ENCODE data around the gene MFRP.

MFRP gene

GRCh38 chr11:119318240-119319135 lies 28.0 kb downstream of the MFRP start:
- no peak for DNase-seq (ENCODE audit: low read depth)

- DNase-seq (ENCODE audit: low read depth): no peak
Measured at GRCh38 chr11:119317592-119318239, 28.8 kb downstream of the MFRP start.

DNA sequence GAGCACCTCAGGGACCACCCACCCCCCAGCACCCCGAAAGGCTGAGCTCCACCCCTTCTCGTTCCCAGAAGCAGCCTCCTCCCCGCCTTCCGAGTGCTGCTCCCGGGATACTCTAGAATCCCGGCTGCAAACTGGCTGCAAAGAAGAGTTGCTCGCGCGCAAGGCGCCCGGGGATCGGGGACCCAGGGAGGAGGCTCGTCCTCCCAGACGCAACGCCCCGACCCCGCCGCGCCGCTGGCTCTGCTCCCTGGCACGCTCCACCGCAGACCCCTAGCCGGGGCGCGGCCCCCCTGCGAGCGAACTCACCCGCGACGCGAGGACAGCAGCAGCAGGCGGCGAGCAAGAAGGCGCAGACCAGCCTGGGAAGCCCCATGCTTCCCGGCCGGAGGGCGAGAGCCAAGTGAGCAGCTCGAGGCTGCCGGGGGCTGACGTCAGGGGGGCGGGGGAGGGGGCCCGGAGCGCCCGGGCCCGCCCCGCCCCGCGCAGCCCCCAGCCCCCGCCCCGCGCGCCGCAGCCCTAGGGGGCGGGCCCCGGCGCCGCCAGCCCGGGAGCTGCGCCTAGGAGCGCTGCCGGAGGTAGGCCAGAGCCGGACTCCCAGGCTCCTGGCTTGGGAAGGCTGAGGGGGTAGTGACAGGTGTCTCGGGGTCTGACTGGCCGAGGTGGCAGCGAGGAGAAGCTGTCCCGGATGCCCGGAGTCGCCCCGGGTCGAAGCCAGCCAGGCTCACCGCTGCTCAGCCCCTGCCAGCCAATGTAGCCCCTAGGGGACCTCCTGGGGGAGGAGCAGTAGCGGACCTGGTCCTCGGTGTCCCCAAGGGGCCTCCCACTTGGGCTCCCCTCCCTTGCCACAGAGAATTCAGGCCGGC lies 29.5 kb downstream of the MFRP start, which contains the start of gene MCAM:
Gene MCAM (minus strand): TSS at position 402 of the 863 bp plus-strand sequence. CDS start 29 bp downstream, at position 373.
- DNase-seq (ENCODE audit: low read depth): no peak

- DNase-seq (ENCODE audit: low read depth): no peak
Measured at GRCh38 chr11:119316016-119316728, 30.3 kb downstream of the MFRP start.

DNA sequence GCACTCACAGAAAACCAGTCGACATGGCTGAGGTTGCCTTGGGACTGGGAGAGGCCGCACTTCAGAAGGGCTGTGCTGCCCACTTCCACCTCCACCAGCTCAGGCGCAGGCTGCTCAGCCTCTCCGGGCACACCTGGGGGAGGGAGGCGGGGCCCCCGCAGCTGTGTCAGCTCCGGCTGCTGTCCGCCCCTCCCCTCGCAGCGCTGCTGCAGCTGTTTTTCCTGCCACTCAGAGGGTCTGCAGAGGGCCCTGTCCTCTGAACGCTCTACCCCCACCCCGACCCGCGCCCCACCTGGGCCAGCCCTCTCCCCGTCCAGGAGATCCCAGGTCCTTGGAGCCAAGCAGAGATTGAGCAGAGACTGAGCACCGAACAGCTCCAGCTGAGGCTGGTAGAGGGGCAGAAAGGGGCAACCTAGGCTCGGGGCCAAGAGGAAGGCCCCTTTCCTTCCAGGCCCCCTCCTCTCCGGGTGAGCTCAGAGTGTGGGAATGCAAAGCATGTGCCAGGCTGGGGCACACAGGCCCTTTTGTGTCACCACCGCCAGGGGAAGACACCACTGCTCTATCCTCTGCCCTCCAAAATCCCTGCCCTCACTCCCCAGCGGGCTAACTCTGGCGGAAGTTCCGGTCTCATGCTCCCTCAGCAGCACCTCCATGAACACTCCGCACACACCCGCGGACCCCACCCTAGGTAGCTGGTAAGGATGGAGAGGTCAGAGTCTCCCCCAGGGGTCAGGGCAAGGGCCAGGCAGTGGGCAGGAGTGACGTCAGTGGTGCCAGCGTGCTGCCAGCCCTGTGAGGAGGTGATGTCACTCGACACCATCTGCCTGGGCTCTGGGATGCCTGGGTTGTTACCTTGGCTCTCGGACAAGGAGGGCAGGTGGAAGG lies 31.1 kb downstream of the MFRP start:
- no peak for DNase-seq (ENCODE audit: low read depth)

DNA sequence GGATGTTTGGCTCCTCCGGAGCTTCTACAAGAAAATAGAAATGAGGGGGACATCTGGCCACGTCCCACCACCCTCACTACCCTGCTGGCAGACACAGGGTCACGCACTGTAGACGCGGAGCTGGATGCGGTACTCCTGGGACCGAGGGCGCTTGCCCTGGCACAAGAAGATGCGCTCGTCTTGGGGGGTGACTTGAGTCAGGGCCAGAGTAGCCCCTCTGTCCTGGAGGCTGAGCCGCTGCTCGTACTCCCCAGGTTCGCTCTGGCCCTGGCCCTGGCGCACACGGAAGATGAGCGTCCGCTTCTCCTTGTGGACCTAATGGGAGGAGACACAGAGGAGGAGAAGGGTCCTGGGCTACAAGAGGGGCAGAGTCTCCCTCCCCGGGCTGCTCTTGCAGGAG lies 31.8 kb downstream of the MFRP start:
- no peak for DNase-seq (ENCODE audit: low read depth)

- DNase-seq (ENCODE audit: low read depth): no peak
Measured at GRCh38 chr11:119310682-119311052, 35.8 kb downstream of the MFRP start.

- DNase-seq (ENCODE audit: low read depth): no peak
Measured at GRCh38 chr11:119309953-119310681, 36.4 kb downstream of the MFRP start.

DNA sequence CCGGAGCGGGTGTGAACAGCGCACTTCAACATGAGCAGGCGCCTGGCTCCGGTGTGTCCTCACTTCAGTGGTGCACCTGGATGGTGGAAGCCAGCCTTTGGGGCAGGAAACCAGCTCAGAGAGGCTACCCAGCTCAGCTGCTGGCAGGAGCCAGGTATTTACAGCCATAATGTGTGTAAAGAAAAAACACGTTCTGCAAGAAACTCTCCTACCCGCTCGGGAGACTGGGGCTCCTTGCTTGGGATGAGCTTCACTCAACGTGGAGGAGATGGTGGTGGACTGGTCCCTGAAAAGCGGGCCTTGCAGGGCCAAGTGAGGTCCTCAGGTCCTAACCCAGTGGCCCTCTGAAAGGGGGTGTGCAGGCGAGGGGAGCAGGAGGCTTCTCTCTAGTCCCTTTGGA lies 37.1 kb downstream of the MFRP start:
- no peak for DNase-seq (ENCODE audit: low read depth)

DNA sequence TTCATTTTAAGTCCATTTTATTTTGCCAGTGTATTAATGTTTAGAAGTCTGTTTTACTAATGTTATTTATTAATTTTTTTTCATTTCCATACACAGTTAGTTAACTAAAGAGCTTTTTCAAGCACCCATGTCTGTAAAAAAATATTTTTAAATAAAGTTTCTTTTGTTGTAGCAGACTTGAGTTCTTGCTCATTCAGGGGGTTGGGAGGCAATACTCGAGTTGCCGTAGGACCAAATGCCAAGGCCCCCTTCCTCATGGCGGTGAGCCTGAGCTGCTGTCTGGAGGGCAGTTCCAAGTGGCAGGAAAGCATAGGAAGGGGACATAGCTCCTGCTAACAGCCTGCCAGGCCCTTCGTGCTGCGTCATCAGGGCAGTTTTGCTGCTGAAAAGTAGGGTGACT lies 38.5 kb downstream of the MFRP start:
- no peak for DNase-seq (ENCODE audit: low read depth)

DNA sequence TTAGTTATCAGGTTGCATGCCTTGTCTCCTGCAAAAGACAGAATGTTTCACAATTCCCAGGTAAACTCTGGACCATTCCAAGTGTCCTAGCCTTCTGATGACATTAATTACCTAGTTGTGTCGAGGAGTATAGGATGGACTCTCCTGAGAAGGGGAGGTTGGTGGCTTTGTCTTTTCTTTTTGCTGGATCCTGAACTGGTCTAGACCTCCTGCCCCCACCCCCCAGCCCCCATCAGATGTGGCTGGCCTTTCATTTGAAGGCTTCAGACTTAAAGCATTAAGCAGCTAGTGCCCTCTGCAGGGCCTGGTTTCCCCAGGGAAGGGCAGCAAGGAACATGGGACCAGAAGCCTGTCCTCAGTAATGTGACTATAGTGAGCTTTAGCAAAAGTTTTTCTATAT lies 39.3 kb downstream of the MFRP start:
- DNase-seq (ENCODE audit: low read depth): no peak

DNA sequence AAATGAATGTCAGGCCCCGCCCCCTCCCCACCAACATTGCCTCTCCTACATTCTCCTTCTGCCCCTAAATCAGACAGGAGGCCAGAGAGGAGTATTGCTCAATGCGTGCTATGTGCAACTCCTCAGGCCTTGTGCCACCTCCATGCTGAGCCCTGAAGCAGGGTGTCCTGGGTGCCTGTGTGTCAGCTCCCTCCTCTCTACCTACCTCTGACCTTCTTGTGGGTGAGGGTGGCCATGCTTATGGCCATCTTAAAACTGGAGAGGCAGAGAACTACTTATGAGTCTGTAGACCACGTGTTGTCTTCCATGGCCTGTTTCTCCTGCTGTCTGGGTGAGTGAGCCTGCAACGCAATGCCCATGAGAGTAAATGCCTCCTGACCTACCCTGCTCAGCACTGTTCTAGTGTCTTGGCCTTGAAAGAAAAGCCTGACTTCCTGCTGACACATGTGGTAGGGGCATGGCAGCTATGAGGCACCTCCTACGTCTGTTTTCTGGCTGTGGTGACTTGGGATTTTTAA lies 40.1 kb downstream of the MFRP start:
- no peak for DNase-seq (ENCODE audit: low read depth)

- DNase-seq (ENCODE audit: low read depth): no peak
Measured at GRCh38 chr11:119305556-119306372, 40.7 kb downstream of the MFRP start.

GRCh38 chr11:119303227-119303718 lies 43.2 kb downstream of the MFRP start:
- DNase-seq (ENCODE audit: low read depth): no peak

- DNase-seq (ENCODE audit: low read depth): no peak
Measured at GRCh38 chr11:119300198-119300964, 46.1 kb downstream of the MFRP start.

GRCh38 chr11:119299416-119299815 lies 47.1 kb downstream of the MFRP start:
- DNase-seq (ENCODE audit: low read depth): no peak

DNA sequence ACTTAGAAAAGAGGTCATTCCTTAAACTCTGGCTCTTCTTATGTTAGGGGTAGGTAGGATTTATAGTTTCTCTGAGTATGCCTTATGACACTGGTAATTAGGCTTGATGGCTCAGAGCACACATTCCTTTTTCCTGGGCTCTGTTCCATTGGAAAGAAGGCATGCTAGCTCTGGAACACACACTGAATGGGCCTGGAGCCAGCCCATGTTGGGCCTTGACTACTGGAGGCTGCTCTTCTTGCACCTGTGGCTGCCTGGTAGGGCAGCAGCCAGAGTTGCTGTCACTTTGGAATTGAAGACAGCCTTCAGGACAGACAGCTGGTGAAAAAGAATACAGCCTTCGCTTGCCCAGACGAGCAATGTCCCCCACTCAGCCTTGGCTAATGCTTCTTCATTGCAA lies 47.8 kb downstream of the MFRP start:
- DNase-seq (ENCODE audit: low read depth): no peak

GRCh38 chr11:119297938-119298337 lies 48.6 kb downstream of the MFRP start:
- DNase-seq (ENCODE audit: low read depth): no peak
